Activated T-cell treated with anti-CD3 and anti-CD28 coated beads, Interleukin-2, amount 50 U/mL, for 1 hour (primary cell): ENCODE data around the gene MAB21L1.

Experiments used
- DNase-seq: peaks from one replicate; pipeline ENCODE4 v3.0.0-alpha.2; 2020

MAB21L1 gene

DNA sequence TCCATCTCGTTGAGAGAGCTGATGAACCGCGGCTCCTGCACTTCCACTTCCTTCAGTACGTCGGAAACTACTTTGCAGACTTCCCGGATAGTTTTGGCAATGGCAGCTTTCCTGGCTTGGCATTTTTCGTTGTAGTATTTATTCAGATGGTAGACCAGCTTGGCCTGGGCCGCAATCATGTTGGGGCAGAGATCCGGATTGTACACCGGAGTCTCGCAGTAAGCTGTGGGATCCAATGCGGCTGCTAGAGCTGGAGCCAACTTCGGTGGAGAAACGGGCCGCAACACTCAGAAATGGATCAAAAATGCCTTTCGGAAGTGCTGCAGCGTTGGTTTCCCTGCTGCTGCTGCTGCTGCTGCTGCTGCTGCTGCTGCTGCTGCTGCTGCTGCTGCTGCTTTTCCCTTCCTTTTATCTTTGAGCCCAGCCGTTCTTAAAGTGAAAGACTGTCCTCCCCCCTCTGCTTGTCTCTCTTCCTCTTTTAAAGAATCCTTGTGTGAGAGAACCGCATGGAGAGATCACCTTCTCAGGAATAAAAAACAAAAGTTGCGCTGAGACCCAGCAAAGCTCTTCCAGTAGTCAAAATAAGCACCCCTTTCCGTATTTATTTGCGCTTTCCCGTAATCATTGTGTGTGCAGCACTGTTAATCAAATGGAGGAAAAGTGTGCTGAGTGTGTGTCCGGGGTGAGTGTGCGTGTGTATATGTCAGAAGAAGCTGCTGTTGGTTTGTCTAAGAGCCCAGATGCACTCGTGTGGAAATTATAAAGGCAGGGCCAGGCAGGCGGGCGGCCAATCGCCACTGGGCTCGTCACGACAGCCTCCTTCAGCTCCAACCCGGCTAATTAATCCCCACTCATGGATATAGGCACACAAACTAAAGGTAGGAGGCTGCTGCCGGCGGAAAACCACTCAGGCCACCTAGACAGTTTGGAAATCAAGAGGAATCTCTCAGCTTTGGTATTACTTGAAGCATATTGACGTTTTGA is at the start of gene MAB21L1:
MAB21L1 (minus strand) TSS at position 730 of the 984 bp plus-strand sequence; CDS start at position 179, 551 bp downstream.
- no peak for DNase-seq

DNA sequence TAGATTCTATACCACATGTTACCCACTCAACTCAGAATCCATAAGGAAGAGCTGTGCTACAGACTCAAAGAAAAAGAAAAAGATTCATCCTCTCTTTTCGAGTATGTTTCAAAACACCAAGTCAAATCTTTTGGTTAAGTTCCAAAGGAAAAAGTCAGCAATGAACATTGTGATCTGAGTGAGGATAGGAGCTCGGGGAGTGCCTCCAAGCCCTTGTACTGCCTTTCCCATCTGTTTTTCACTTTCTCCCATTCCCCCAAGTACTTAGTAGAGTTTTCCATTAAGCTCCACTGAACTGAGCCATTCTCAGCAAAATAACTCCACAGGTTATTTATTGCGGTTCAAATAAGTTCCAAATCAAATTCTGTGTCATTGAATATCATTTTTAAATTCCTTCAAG is 47.7 kb upstream of the MAB21L1 start:
- no peak for DNase-seq

DNA sequence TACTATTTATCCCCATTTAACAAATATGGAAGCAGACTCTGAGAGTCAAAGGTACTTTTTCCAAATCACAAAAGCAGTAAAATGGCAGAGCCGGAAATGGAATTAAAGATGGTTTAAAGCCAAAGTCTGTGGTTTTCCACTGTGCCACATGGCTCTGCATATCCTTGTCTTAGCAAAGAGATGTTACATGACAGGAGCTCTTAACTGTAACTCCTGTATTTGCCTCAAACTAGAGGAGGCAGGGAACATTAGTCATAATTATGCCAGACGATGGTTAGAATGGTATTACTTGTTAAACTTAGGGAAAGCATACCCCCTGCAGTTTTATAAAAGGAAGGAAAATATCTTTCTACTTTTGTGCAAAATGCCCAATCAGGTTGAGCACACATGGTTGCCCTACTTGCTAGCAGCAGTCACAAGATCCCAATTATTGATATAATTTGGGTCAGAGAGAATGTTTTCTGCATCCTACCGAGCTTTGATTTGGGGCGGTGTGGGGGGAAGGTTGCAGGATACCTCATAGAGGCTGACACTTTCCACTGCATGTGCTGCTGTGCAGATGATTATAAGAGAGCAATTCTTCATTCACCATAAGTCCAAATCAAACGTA is 42.0 kb upstream of the MAB21L1 start:
- no peak for DNase-seq

DNA sequence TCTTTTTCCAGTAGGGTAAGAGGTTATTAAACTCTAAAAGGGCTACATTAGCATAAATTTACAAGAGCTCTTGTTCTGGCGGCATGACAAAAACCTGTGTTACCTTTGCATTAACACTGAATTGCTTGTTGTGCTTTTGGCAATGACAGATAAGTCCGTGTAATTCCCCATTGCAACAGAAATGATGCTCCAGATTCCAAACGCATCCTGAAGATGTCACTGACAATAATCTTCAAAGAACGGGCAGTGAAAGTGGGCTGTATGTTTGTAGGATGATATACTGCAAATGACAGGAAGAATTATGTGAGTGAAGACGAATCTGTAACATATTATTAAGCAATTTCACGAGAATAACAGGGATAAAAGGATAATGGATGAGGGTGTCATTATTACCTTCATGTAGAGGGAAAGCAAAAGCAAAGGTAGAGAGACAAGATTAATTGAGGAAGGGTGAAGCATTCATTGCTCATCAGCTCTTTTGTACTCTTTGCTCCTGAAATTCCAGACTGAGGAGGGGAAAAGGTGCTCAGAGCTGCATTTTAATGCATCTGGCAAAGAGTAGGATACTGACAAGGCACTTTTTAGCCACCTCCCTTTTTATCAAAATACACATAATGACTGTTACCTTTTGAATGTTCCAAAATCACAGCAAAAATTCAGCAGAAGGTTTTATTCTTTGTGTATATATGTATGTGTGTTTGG is 38.5 kb upstream of the MAB21L1 start:
- DNase-seq: no peak

DNA sequence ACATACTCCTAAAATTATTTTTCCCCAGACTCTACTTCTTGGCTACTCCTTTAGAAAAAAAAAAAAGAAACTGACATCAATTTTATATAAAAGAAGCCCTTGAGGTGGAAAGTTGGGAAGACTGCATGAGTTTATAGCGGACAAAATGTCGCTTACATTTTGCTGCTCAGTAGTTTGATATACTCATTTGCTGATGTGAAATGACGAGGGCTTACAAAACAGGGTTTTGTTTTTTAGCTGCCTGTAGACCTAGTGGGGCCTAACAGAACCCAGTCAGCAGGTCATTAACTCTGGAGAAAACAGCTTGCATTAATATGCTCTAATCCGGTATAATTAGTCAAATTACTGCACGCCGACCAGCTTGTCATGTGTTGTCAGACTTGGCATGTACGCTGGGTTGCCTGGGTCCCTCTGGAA is 37.6 kb upstream of the MAB21L1 start:
- no peak for DNase-seq

- DNase-seq: no peak
Observed at GRCh38 chr13:35512271-35512920, 35.9 kb upstream of the MAB21L1 start.

GRCh38 chr13:35502456-35502855 is 26.0 kb upstream of the MAB21L1 start:
- DNase-seq: no peak

DNA sequence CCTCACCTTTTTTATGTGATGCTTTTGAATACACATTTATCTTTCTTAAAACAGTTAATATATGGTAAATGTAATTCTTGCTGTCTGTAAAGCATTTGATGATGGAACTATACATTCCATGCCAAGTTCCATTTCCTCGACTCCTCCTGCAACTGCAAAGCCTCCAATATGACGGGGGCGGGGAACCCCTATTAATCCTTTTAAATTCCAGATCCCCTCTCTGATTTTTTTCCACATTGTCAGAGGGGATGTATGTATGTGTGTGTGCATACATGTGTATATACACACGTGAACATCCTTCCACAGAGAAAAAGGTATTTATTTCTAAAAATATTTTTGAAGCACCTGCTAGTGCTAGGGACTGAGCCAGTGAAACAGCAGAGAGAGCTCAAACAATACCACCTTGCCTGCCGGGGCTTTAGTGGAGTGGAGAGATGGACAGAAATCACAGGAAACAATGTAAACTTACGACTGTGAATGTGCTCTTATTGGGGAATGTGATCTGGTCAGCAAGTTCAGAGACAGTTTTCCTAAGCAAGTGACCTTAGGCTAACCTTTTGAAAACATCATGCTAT is 25.3 kb upstream of the MAB21L1 start:
- no peak for DNase-seq

GRCh38 chr13:35500144-35500543 is 23.7 kb upstream of the MAB21L1 start:
- no peak for DNase-seq

DNA sequence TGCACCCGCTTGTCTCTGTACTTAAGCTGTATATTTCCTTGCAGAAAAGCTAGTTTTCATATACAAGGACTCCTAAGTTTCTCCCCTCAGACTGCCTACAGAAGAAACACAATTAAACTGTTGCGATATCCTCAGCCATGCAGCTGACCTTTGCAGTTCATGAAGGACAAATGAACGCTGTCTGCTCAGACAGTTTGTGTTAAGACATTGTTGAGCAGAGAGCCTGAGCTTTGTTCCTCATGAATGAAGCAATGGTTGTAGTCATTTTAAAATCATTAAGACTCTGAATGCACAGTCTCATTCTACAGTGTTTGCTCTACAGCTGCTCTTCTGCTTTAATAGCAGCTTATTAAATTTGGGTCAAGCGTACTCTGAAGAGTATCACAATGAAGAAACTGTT is 23.2 kb upstream of the MAB21L1 start:
- no peak for DNase-seq

DNA sequence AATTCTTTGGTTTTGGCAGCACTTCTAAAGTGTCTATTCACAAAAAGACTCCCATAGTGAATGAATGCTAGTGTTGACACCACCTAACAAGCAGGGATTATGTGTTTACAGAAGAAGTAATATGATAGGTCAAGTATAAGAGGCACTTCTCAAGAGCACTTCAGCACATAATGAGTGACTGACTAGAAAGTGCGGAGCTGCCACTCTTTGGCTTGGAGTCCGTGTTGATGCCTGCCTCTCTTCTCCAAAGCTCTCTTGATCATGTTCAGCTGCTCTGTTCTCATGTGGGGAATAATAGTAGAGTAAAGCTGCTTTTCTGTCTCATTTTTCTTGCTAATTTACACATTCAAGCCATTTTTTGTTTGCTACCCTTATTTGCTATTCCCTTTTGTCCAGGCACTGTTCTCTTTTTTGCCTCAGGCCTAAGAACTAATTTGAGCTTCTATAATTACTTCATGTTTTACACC is 22.7 kb upstream of the MAB21L1 start:
- DNase-seq: no peak

DNA sequence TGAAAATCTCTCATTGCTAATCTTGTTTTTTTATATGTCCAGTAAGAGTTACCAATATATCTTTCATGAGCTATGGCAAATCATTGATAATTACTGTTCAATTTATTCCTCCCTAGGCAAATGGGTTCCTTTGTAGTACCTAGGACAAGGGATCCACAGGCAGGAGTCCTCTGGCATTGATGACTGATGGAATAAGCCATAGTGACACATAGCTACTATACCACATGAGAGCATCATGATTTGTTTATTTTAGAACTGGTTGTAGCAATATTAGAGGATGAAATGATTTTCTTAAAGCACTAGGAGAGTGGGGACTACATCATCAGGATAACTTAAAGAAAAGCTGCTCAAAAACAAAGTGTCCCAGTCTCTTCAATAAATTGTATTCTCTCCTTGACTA is 21.7 kb upstream of the MAB21L1 start:
- no peak for DNase-seq

- DNase-seq: no peak
Observed at GRCh38 chr13:35496761-35497386, 20.4 kb upstream of the MAB21L1 start.

GRCh38 chr13:35496006-35496405 is 19.5 kb upstream of the MAB21L1 start:
- no peak for DNase-seq

DNA sequence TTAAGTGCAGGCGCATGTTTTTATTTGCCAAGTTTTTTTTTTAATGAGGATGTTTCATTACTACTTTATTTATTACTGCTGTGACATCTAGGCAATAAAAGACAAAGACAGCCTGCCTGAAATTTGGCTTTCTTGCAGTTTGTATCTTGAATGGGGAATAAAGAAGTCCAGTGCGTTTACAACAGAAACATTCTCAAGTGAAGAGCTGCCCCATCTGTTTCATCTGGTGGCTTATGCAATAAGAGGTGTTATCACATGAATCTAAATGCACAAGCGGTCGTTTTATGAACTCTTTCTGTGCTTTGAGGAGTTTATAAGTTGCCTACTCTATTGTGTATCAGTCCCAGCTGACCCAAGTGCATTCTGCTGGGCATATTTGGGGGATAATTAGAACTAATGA is 12.6 kb upstream of the MAB21L1 start:
- DNase-seq: no peak

GRCh38 chr13:35485424-35485823 is 8.9 kb upstream of the MAB21L1 start:
- no peak for DNase-seq

DNA sequence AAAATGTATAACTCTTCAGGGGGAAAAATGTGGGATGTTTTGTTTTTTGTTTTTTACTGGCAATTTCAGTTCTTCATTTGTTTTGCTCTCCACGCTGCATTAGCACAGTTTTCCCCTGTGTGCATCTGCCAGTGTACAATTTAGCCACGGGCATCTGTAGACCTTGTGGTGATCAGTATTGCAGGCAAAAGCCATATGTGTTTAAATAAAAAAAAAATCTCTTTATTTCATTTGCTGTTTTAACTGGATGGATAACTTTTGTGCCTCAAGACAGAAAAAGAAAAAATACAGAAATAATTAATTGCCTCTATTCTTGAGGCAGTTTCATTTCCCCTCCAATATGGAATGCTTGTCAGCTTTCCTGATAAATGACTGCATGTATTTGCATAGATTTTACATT is 7.9 kb upstream of the MAB21L1 start:
- no peak for DNase-seq

- no peak for DNase-seq
Observed at GRCh38 chr13:35483761-35484160, 7.3 kb upstream of the MAB21L1 start.

DNA sequence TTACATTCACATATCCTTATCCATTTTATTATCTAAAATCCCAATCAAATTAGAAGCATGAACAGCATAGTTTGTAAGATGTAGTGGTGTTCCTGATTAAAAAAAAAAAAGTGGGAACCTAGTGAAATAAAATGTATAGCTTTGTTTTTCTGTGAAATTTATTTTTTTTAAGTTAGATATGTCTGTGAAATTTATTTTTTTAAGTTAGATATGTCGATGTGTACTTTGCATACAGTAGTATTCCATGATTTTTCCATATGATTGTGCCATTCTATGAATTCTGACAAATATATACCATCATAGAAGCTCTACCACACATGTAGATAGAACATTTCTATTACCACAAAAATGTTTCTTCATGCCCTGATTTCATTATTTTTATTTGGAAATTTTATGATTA is 6.0 kb upstream of the MAB21L1 start:
- no peak for DNase-seq

- DNase-seq: no peak
Observed at GRCh38 chr13:35481777-35482176, 5.3 kb upstream of the MAB21L1 start.

- DNase-seq: no peak
Observed at GRCh38 chr13:35480346-35480745, 3.9 kb upstream of the MAB21L1 start.

GRCh38 chr13:35479706-35480105 is 3.2 kb upstream of the MAB21L1 start:
- no peak for DNase-seq
